Neural progenitor cell (in vitro differentiated cells): Measurements from ENCODE around the gene CISD1. TPM values are rescaled to one million over a fixed set of nuclear protein-coding genes. Genes with fewer than 3 reads are reported as not detected.
"Not testable (repeated sequence)": the region's sequence is repeated elsewhere in the genome, so short reads cannot be mapped to it uniquely, and the experiment has no call there.

Experiments used
- DNase-seq: peaks from one replicate; pipeline ENCODE4 v3.0.0-alpha.2; 2016; ENCODE audit warnings: low spot score
- H2AFZ ChIP-seq: fragments of 200-600 bp; sonication (generic); replicated peaks from 2 replicates; pipeline ENCODE4 v1.6.1; 2016; ENCODE audit warnings: antibody characterized with exemption
- H3F3A ChIP-seq: fragments of 200-600 bp; sonication (generic); 2 replicates; pipeline ENCODE4 v1.6.1; 2016; ENCODE audit warnings: antibody characterized with exemption, low read depth
- H3K27ac ChIP-seq: fragments of 200-600 bp; sonication (generic); 2 replicates; pipeline ENCODE4 v1.5.1; 2016; ENCODE audit warnings: mild to moderate bottlenecking
- H3K27me3 ChIP-seq: fragments of 200-600 bp; sonication (generic); 2 replicates; pipeline ENCODE4 v1.6.1; 2016; ENCODE audit warnings: mild to moderate bottlenecking, moderate library complexity
- H3K36me3 ChIP-seq: fragments of 200-600 bp; sonication (generic); 2 replicates; pipeline ENCODE4 v1.5.1; 2016
- H3K4me1 ChIP-seq: fragments of 200-600 bp; sonication (generic); 2 replicates; pipeline ENCODE4 v1.6.1; 2016; ENCODE audit warnings: mixed run types
- H3K4me2 ChIP-seq: fragments of 200-600 bp; sonication (generic); 2 replicates; pipeline ENCODE4 v1.6.1; 2016
- H3K4me3 ChIP-seq: fragments of 200-600 bp; sonication (generic); 2 replicates; pipeline ENCODE4 v1.5.1; 2016
- H3K79me2 ChIP-seq: fragments of 200-600 bp; sonication (generic); 2 replicates; pipeline ENCODE4 v1.6.1; 2016; ENCODE audit warnings: low read depth
- H3K9ac ChIP-seq: fragments of 200-600 bp; sonication (generic); 2 replicates; pipeline ENCODE4 v1.6.1; 2016
- H3K9me3 ChIP-seq: fragments of 200-600 bp; sonication (generic); 2 replicates; pipeline ENCODE4 v1.5.1; 2016; ENCODE audit warnings: low read depth
- H4K20me1 ChIP-seq: fragments of 200-600 bp; sonication (generic); 2 replicates; pipeline ENCODE4 v1.6.1; 2016; ENCODE audit warnings: low read depth
- H3K27ac Mint-ChIP-seq: 3 replicates; pipeline ENCODE4 v1.8.0; 2021; ENCODE audit warnings: mixed read lengths
- H3K27me3 Mint-ChIP-seq: 2 replicates; pipeline ENCODE4 v1.8.0; 2022; ENCODE audit warnings: low read depth, mild to moderate bottlenecking, inconsistent platforms, moderate library complexity, mixed read lengths; ENCODE audit not compliant: insufficient read depth
- H3K36me3 Mint-ChIP-seq: 3 replicates; pipeline ENCODE4 v1.8.0; 2021; ENCODE audit warnings: mixed read lengths
- H3K4me1 Mint-ChIP-seq: 3 replicates; pipeline ENCODE4 v1.8.0; 2021; ENCODE audit warnings: mixed read lengths
- H3K4me3 Mint-ChIP-seq: 3 replicates; pipeline ENCODE4 v1.8.0; 2021; ENCODE audit warnings: mild to moderate bottlenecking, moderate library complexity, mixed read lengths
- H3K9me3 Mint-ChIP-seq: 3 replicates; pipeline ENCODE4 v1.8.0; 2020; ENCODE audit warnings: mixed read lengths
- CTCF ChIP-seq: fragments of 200-600 bp; sonication (generic); IDR thresholded peaks from 2 replicates; pipeline ENCODE4 v1.5.1; 2017; ENCODE audit warnings: antibody characterized with exemption, mild to moderate bottlenecking
- EZH2 ChIP-seq: fragments of 200-600 bp; sonication (generic); IDR thresholded peaks from 2 replicates; pipeline ENCODE4 v1.6.1; 2017; ENCODE audit warnings: antibody characterized with exemption, mild to moderate bottlenecking, moderate library complexity
- EZH2phosphoT487 ChIP-seq: fragments of 200-600 bp; sonication (generic); IDR thresholded peaks from 2 replicates; pipeline ENCODE4 v1.6.1; 2017; ENCODE audit warnings: antibody characterized with exemption
- total RNA-seq: library from RNA; depleted of rRNA; stranded (reverse); fragments of >200 nt; gene quantifications from 2 replicates; pipeline ENCODE4 v1.2.3, GENCODE V29; 2015; ENCODE audit warnings: low replicate concordance

Gene CISD1
- total RNA-seq, 1 donor from 2014 or later, result 27.6 TPM

- Histone ChIP-seq H3K36me3 (no peaks in the 10 kb centered on the region), H3K4me3 (no peak overlapping the region), H3K27me3 (no peaks in the 10 kb centered on the region), H3K9me3 (no peaks in the 10 kb centered on the region), H3F3A (no peaks in the 10 kb centered on the region), H3K27ac (no peak overlapping the region), H4K20me1 (no peaks in the 10 kb centered on the region), H3K9ac (no peak overlapping the region), H3K79me2 (no peaks in the 10 kb centered on the region), H3K4me1 (no peaks in the 10 kb centered on the region), H3K4me2 (no peak overlapping the region), H2AFZ (no peak overlapping the region)
- H3K36me3 Mint-ChIP-seq, result peaks cover 28% of the 10 kb centered on the region
- peaks cover 5% of the 10 kb centered on the region for H3K27me3 Mint-ChIP-seq
- H3K4me3 Mint-ChIP-seq, result no peak overlapping the region
- H3K27ac Mint-ChIP-seq, result no peak overlapping the region
- no peaks in the 10 kb centered on the region for H3K4me1 Mint-ChIP-seq
- no peak for DNase-seq
- H3K9me3 Mint-ChIP-seq, result peaks cover 38% of the 10 kb centered on the region
- no peak for TF ChIP-seq EZH2phosphoT487
- no peak for TF ChIP-seq CTCF
- no peak for TF ChIP-seq EZH2
Measured at GRCh38 chr10:58253184-58253583, 15.8 kb upstream of the CISD1 start.

- no peak overlapping the region for H3K9ac ChIP-seq
- H3F3A ChIP-seq, result no peaks in the 10 kb centered on the region
- no peak for DNase-seq
- peaks cover 40% of the 10 kb centered on the region for H3K9me3 Mint-ChIP-seq
- H3K36me3 ChIP-seq, result no peaks in the 10 kb centered on the region
- H3K9me3 ChIP-seq, result no peaks in the 10 kb centered on the region
- H3K4me3 Mint-ChIP-seq, result no peak overlapping the region
- no peaks in the 10 kb centered on the region for H3K4me1 ChIP-seq
- H3K4me2 ChIP-seq, result no peak overlapping the region
- H3K79me2 ChIP-seq, result peaks cover 7% of the 10 kb centered on the region
- H3K27ac Mint-ChIP-seq, result no peak overlapping the region
- H3K27me3 Mint-ChIP-seq, result peaks cover 5% of the 10 kb centered on the region
- no peak overlapping the region for H3K27ac ChIP-seq
- TF ChIP-seq CTCF (no peak), EZH2 (no peak), EZH2phosphoT487 (no peak)
- no peaks in the 10 kb centered on the region for H3K4me1 Mint-ChIP-seq
- H3K36me3 Mint-ChIP-seq, result peaks cover 36% of the 10 kb centered on the region
- no peak overlapping the region for H2AFZ ChIP-seq
- no peak overlapping the region for H3K4me3 ChIP-seq
- H4K20me1 ChIP-seq, result no peaks in the 10 kb centered on the region
- no peaks in the 10 kb centered on the region for H3K27me3 ChIP-seq
Measured at GRCh38 chr10:58254644-58255043, 14.3 kb upstream of the CISD1 start.

GRCh38 chr10:58256013-58256780 lies 12.8 kb upstream of the CISD1 start:
- H3K27ac Mint-ChIP-seq, H3K9ac ChIP-seq, H3K27me3 ChIP-seq, H3K4me1 Mint-ChIP-seq, H3K4me3 ChIP-seq, H4K20me1 ChIP-seq, H3F3A ChIP-seq, H3K36me3 ChIP-seq, H3K4me3 Mint-ChIP-seq, H3K9me3 ChIP-seq, H2AFZ ChIP-seq, H3K4me2 ChIP-seq, DNase-seq, H3K4me1 ChIP-seq, H3K27ac ChIP-seq, H3K27me3 Mint-ChIP-seq: not testable (repeated sequence)
- Mint-ChIP-seq H3K36me3 (peaks cover 36% of the 10 kb centered on the region), H3K9me3 (peaks cover 45% of the 10 kb centered on the region)
- H3K79me2 ChIP-seq, result peaks cover 15% of the 10 kb centered on the region

- TF ChIP-seq CTCF (no peak), EZH2 (no peak), EZH2phosphoT487 (no peak)
- Mint-ChIP-seq H3K4me1 (no peaks in the 10 kb centered on the region), H3K27me3 (peaks cover 5% of the 10 kb centered on the region), H3K27ac (no peak overlapping the region), H3K9me3 (peaks cover 35% of the 10 kb centered on the region), H3K4me3 (no peak overlapping the region), H3K36me3 (peaks cover 30% of the 10 kb centered on the region)
- Histone ChIP-seq H3K4me3 (no peak overlapping the region), H3K27me3 (no peaks in the 10 kb centered on the region), H3K79me2 (peaks cover 17% of the 10 kb centered on the region), H4K20me1 (no peaks in the 10 kb centered on the region), H3K36me3 (no peaks in the 10 kb centered on the region), H3K27ac (no peak overlapping the region), H3F3A (no peaks in the 10 kb centered on the region), H3K4me2 (no peak overlapping the region), H2AFZ (no peak overlapping the region), H3K4me1 (no peaks in the 10 kb centered on the region), H3K9ac (no peak overlapping the region), H3K9me3 (no peaks in the 10 kb centered on the region)
- DNase-seq, result no peak
Measured at GRCh38 chr10:58258977-58259692, 9.8 kb upstream of the CISD1 start.
